GM12874 (cell line): ENCODE results near the gene TOMM20L.

ENCODE experiments used
- TF ChIP-seq, protein P1 (sequence below): IDR thresholded peaks from 2 replicates; pipeline ENCODE4 v1.5.1; 2011; ENCODE audit warnings: low read depth, mild to moderate bottlenecking, control low read depth, low read length, moderate library complexity; ENCODE audit not compliant: insufficient read depth

TOMM20L gene

DNA sequence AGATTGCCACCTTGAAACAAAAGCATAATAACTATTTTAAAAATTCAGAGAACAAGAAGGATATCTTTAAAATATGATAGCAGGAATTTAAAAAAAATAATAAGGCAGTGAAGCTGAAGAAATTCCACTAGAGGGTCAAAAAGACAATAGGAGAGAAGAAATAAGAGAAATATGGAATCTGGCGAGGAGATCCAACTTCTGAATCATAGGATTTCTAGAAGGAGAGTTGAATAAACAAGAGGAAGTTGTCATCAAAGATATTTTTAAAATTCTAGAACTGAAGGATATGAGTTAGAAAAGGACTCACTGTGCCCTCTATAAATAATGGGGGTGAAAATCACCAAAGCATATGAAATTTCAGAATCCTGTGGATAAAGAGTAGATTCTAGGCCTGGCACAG lies 26.8 kb upstream of the TOMM20L start:
- TF ChIP-seq, protein P1, sequence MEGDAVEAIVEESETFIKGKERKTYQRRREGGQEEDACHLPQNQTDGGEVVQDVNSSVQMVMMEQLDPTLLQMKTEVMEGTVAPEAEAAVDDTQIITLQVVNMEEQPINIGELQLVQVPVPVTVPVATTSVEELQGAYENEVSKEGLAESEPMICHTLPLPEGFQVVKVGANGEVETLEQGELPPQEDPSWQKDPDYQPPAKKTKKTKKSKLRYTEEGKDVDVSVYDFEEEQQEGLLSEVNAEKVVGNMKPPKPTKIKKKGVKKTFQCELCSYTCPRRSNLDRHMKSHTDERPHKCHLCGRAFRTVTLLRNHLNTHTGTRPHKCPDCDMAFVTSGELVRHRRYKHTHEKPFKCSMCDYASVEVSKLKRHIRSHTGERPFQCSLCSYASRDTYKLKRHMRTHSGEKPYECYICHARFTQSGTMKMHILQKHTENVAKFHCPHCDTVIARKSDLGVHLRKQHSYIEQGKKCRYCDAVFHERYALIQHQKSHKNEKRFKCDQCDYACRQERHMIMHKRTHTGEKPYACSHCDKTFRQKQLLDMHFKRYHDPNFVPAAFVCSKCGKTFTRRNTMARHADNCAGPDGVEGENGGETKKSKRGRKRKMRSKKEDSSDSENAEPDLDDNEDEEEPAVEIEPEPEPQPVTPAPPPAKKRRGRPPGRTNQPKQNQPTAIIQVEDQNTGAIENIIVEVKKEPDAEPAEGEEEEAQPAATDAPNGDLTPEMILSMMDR, result no peak

DNA sequence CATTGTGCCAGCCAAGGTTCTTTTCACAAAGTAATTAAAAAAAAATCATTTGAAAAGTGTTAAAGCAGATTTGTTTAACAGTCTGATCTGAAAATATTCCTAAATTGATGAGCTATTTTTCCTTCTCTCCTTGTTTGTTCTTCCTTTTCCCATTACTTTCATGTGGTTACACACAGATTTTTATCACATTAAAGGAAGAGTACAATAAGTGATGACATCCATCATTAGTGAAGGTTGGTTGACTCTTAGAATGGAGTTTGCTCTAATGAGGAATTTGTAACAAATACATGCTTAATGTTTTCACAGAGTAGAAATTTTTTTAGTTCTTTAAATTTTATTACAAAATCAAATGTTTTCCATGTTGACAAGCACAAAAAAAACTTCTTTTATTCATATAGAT lies 18.9 kb upstream of the TOMM20L start:
- TF ChIP-seq, protein P1, result no peak

- TF ChIP-seq, protein P1, result no peak
Observed at GRCh38 chr14:58390830-58391229, 4.9 kb upstream of the TOMM20L start.

DNA sequence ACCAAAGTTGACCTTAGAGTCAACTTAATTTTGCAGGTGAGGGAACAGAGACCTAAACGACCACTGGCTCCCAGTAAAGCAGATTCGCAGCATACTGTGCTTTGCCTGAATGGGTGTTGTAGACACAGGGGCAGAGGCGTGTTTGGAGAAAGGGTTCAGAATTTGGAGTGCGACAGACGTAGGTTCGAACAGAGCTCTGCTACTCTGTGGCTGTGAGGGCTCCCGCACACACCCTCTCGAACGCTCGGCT lies 243 bp upstream of the TOMM20L start:
- TF ChIP-seq, protein P1, result no peak

- TF ChIP-seq, protein P1, result no peak
Observed at GRCh38 chr14:58397156-58397555, 1.4 kb downstream of the TOMM20L start.

- TF ChIP-seq, protein P1, result no peak
Observed at GRCh38 chr14:58398495-58398894, 2.8 kb downstream of the TOMM20L start.

- TF ChIP-seq, protein P1, result no peak
Observed at GRCh38 chr14:58398895-58399294, 3.2 kb downstream of the TOMM20L start.

DNA sequence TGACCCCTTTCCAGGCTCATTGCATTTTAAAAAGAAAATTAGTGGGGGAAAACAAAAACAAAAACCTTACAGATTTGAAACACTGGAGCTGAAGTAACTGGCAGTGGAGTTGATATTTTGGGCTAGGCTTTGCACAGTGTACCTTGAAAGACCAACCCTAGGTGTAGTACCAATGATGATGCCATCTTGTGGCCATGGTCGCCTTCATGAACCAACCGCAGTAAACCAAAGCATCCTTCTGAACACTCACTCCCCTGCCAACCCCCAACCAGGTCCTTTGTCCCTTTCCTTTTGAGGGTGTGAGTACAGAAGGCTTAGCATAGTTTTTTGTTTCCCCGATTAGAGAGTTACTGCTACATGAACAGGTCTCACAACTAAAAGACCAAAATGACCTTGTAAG lies 5.9 kb downstream of the TOMM20L start:
- TF ChIP-seq, protein P1, result no peak
